ENCODE data around the gene MVB12A. TPM values are rescaled to one million over a fixed set of nuclear protein-coding genes. Genes with fewer than 3 reads are reported as not detected.
A peak's percentile ranks its signal among the peaks of the same experiment; 100 is the strongest.

The MVB12A gene
- total and polyA plus RNA-seq, 2 of the 8 experiments (the other 6 are each of a cell fraction or from before 2014, with no cell fraction given), result 37.9 to 76.6 TPM

GRCh38 chr19:17448131-17448967 lies 28.5 kb downstream of the MVB12A start, which contains the start of gene TMEM221 (continued):
- no peak for TF ChIP-seq KDM4A (IDR thresholded peaks at IDR 0.05; ENCODE audit: low read depth, low read length, severe bottlenecking)
- TF ChIP-seq EGR1 (IDR thresholded peaks at IDR 0.05; ENCODE audit: borderline replicate concordance, low read depth, low read length), result no peak
- TF ChIP-seq, protein P1, sequence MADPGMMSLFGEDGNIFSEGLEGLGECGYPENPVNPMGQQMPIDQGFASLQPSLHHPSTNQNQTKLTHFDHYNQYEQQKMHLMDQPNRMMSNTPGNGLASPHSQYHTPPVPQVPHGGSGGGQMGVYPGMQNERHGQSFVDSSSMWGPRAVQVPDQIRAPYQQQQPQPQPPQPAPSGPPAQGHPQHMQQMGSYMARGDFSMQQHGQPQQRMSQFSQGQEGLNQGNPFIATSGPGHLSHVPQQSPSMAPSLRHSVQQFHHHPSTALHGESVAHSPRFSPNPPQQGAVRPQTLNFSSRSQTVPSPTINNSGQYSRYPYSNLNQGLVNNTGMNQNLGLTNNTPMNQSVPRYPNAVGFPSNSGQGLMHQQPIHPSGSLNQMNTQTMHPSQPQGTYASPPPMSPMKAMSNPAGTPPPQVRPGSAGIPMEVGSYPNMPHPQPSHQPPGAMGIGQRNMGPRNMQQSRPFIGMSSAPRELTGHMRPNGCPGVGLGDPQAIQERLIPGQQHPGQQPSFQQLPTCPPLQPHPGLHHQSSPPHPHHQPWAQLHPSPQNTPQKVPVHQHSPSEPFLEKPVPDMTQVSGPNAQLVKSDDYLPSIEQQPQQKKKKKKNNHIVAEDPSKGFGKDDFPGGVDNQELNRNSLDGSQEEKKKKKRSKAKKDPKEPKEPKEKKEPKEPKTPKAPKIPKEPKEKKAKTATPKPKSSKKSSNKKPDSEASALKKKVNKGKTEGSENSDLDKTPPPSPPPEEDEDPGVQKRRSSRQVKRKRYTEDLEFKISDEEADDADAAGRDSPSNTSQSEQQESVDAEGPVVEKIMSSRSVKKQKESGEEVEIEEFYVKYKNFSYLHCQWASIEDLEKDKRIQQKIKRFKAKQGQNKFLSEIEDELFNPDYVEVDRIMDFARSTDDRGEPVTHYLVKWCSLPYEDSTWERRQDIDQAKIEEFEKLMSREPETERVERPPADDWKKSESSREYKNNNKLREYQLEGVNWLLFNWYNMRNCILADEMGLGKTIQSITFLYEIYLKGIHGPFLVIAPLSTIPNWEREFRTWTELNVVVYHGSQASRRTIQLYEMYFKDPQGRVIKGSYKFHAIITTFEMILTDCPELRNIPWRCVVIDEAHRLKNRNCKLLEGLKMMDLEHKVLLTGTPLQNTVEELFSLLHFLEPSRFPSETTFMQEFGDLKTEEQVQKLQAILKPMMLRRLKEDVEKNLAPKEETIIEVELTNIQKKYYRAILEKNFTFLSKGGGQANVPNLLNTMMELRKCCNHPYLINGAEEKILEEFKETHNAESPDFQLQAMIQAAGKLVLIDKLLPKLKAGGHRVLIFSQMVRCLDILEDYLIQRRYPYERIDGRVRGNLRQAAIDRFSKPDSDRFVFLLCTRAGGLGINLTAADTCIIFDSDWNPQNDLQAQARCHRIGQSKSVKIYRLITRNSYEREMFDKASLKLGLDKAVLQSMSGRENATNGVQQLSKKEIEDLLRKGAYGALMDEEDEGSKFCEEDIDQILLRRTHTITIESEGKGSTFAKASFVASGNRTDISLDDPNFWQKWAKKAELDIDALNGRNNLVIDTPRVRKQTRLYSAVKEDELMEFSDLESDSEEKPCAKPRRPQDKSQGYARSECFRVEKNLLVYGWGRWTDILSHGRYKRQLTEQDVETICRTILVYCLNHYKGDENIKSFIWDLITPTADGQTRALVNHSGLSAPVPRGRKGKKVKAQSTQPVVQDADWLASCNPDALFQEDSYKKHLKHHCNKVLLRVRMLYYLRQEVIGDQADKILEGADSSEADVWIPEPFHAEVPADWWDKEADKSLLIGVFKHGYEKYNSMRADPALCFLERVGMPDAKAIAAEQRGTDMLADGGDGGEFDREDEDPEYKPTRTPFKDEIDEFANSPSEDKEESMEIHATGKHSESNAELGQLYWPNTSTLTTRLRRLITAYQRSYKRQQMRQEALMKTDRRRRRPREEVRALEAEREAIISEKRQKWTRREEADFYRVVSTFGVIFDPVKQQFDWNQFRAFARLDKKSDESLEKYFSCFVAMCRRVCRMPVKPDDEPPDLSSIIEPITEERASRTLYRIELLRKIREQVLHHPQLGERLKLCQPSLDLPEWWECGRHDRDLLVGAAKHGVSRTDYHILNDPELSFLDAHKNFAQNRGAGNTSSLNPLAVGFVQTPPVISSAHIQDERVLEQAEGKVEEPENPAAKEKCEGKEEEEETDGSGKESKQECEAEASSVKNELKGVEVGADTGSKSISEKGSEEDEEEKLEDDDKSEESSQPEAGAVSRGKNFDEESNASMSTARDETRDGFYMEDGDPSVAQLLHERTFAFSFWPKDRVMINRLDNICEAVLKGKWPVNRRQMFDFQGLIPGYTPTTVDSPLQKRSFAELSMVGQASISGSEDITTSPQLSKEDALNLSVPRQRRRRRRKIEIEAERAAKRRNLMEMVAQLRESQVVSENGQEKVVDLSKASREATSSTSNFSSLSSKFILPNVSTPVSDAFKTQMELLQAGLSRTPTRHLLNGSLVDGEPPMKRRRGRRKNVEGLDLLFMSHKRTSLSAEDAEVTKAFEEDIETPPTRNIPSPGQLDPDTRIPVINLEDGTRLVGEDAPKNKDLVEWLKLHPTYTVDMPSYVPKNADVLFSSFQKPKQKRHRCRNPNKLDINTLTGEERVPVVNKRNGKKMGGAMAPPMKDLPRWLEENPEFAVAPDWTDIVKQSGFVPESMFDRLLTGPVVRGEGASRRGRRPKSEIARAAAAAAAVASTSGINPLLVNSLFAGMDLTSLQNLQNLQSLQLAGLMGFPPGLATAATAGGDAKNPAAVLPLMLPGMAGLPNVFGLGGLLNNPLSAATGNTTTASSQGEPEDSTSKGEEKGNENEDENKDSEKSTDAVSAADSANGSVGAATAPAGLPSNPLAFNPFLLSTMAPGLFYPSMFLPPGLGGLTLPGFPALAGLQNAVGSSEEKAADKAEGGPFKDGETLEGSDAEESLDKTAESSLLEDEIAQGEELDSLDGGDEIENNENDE (IDR thresholded peaks at IDR 0.05; ENCODE audit: insufficient replicate concordance, low read length), result no peak
- TF ChIP-seq ASH2L (IDR thresholded peaks at IDR 0.05; ENCODE audit: low read length), result peak; percentile 42
- TF ChIP-seq HDAC2 (IDR thresholded peaks at IDR 0.05; ENCODE audit: borderline replicate concordance in 1 of 2, low read depth in 2 of 2, low read length in 2 of 2), result peak in 1 of 2 experiments; percentile 85; a peak in 1 of 4 replicates
- TF ChIP-seq SP2 (IDR thresholded peaks at IDR 0.05; ENCODE audit: low read length), result no peak
